DMS153 (cell line): ENCODE measurements around the gene FILIP1L.

Experiments used
- DNase-seq: peaks from one replicate; lab custom pipeline; 2025; lab: John Stamatoyannopoulos, UW

The FILIP1L gene

GRCh38 chr3:100114413-100115030, at the start of gene FILIP1L:
Gene FILIP1L, minus strand, starts transcription at chr3:100114501.
- no peak for DNase-seq

GRCh38 chr3:100163787-100164186, 49.5 kb upstream of the FILIP1L start:
- DNase-seq: no peak

- no peak for DNase-seq
Observed at GRCh38 chr3:100160521-100160920, 46.2 kb upstream of the FILIP1L start.

- no peak for DNase-seq
Observed at GRCh38 chr3:100159331-100160153, 45.2 kb upstream of the FILIP1L start.

GRCh38 chr3:100158918-100159330, 44.6 kb upstream of the FILIP1L start:
- no peak for DNase-seq

GRCh38 chr3:100157685-100158084, 43.4 kb upstream of the FILIP1L start:
- DNase-seq: no peak

GRCh38 chr3:100155590-100155989, 41.3 kb upstream of the FILIP1L start:
- no peak for DNase-seq

GRCh38 chr3:100155128-100155527, 40.8 kb upstream of the FILIP1L start:
- no peak for DNase-seq

- DNase-seq: no peak
Observed at GRCh38 chr3:100154171-100154570, 39.9 kb upstream of the FILIP1L start.

- no peak for DNase-seq
Observed at GRCh38 chr3:100151024-100151707, 36.9 kb upstream of the FILIP1L start.

- DNase-seq: no peak
Observed at GRCh38 chr3:100150473-100150872, 36.2 kb upstream of the FILIP1L start.

GRCh38 chr3:100149713-100150415, 35.6 kb upstream of the FILIP1L start:
- no peak for DNase-seq

GRCh38 chr3:100149130-100149529, 34.8 kb upstream of the FILIP1L start:
- no peak for DNase-seq

GRCh38 chr3:100144255-100144866, 30.1 kb upstream of the FILIP1L start:
- no peak for DNase-seq

- DNase-seq: no peak
Observed at GRCh38 chr3:100141586-100141985, 27.3 kb upstream of the FILIP1L start.

GRCh38 chr3:100140976-100141375, 26.7 kb upstream of the FILIP1L start:
- no peak for DNase-seq

- DNase-seq: no peak
Observed at GRCh38 chr3:100136921-100137320, 22.6 kb upstream of the FILIP1L start.

- DNase-seq: no peak
Observed at GRCh38 chr3:100131241-100131640, 16.9 kb upstream of the FILIP1L start.

GRCh38 chr3:100129941-100130340, 15.6 kb upstream of the FILIP1L start:
- no peak for DNase-seq

- DNase-seq: no peak
Observed at GRCh38 chr3:100128565-100128964, 14.3 kb upstream of the FILIP1L start.

- no peak for DNase-seq
Observed at GRCh38 chr3:100127792-100128191, 13.5 kb upstream of the FILIP1L start.
